IPS DF 4.7 (cell line): ENCODE data around the gene NFASC.

ENCODE experiments used
- DNase-seq: peaks from one replicate; pipeline ENCODE4 v3.0.0-alpha.2; 2013; ENCODE audit warnings: low spot score; ENCODE audit errors: extremely low read depth

NFASC gene

DNA sequence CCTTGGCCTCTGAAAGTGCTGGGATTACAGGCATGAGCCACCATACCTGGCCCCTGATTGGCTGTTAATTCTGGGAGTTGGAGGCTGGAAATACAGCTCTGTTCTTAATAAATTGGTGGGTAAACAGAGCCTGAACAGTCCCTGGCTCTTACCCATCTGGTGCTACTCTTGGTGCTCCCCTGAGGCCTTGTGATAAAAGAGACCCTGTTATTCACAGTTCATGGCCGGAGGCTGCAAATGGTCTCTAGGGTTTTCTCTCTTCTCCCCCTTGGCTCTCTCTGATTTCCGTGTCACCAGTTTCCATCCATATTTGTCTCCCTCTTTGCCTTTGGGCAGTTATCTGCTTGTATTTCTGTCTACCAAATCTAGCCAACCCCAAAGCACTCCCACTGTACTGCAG, 17.2 kb downstream of the NFASC start:
- DNase-seq, result no peak

DNA sequence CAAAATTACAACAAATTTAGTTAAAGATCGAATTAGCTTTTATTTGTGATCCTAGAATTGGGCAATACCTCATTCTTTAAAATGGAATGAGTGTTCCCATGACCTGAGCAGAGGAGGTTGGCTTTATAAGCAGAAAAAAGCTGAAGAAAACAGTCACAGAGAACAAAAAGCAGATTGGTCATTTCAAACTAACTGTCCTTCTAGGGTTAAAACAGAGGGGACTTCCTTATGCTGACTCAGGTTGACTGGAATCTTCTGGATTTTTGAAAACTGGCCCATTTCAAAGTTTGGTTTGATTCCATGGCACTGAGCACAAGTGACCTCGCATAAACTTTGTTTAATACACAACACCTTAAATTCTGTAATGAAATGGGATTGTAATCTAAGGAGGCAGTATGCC, 17.6 kb downstream of the NFASC start:
- DNase-seq, result no peak

DNA sequence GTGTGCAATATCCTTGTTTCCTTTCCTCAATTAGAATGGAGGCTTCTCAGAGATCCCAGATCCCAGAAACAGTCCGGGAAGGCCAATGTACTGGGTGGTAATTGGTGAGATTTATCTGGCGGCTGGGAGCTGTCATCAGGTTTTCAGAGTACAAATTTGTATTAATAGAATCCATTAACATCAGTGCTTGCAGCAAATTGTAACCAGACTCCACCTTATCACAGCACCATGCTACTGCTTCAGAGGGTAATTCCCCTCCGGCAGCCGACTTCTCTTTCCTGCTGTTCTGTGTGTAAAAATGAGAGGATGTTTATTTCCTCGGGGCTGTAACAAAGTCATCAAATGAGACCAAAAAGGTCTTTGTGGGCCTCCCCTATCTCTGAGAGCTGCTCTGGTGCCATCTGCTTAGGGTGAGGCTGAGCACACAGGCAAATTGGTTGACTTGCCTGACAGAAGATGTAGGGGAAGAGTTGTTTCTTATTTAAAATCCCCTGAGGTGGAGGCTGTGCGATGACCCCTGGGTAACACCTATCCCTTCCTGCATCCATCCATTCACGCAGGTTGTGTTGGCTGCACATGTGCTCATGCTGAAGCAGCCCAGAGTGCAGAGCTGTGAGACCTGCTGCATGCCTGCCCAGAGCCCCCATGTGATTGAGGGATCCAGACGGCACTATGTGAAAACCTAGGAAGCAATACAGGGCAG, 19.2 kb downstream of the NFASC start:
- no peak for DNase-seq

DNA sequence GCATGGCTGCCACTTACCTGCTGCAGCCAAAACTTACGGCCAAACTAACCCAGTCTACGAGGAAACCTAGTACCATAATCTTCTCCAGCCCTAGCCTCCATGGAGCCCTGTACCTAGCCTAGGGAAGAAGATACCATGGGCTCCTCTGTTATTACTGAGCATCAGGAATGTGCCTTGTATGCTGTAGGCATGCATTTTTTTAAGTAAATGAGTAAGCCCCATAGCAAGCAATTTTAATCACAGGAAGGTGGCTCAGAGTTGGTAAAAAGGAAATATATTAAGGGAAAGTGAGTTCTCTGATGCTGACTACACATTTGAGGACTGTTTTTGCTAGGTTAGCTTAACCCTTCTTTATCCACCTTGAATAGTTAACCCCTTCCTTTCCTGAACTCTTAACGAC, 21.2 kb downstream of the NFASC start:
- DNase-seq, result no peak

DNA sequence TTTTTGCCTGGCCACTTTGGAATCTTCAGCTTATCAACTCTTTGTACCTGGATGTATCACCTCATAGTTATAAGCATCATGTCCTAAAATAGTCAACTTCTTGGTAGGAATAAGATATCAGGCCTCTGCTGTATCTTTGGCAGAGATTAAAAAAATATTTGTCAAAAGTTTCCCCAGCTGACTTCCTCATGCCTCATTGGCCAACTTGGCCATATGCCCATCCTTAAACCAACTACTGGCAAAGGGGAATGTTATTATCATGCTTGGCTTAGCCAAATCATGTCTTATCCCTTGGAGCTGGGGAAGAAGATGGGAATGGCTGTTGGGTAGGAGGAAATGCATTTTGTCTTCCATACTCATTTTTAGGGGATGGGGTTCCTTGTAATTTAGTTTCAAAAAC, 23.4 kb downstream of the NFASC start:
- DNase-seq, result no peak

DNA sequence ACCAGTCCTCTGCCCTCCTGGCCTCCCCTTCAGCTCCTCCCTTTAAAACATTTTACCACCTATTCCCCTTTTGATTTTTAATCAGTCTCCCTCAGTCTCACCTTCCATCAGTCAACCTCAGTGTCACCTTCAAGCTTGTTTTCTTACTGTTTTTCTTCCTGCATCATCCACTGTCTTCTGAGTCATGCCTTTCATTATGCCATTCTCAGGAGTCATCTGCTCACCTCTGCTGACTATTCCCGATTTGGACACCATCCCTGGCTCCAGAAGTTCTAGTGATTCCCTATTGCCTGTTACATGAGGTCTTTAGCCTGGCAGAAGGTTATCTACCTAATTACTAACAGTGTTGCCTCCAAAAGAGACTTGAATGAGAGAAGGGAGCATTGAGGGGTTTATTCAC, 23.9 kb downstream of the NFASC start:
- DNase-seq, result no peak

DNA sequence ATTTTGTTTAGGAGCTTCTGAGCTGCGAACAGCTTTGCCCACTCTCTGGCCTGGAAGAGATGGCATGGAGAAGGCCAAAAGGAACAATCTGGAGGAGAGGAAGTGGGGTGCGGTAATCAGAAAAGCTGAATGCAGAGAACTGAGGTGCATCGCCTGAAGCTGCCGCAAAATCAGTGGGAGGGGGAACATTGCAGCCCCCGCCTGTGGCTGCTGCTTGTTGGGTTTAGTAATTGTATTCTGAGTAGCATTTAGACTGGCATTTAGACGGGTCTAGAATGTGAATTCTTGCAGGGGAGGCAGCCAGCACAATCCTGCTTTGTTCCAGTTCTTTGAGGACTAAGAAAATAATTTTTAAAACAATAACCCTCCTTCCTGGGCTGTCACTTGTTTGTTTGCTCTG, 25.4 kb downstream of the NFASC start:
- no peak for DNase-seq

DNA sequence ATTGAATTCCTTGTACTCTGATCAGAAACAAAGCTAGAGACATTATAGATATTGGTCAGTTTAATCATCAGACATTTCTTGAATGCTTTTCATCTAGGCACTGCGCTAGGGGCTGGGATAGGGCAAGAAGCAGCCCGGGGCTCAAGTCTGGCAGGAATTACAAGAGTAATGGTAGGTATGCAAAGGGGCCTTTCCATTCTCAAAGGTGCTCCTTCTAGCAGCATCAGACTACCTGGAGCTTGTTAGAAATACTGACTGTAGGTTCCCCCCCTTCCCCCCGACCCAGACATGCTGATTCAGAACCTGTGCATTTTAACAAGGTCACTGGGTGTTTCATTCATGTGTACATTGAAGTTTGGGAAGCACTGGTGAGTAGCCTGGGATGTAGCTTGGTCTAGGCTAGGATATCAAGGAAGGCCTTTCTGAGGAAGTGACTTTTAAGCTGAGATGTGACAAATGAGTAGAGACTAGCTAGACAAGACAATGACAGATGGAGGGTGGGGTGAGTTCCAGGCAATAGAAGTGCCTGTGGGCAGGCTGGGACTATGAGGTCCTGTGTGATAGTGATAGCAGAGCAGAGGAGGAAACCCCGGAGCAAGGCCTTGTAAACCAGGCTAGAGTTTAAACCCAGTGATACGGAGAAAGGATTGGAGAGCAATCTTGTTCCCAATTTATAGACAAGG, 26.3 kb downstream of the NFASC start:
- no peak for DNase-seq

DNA sequence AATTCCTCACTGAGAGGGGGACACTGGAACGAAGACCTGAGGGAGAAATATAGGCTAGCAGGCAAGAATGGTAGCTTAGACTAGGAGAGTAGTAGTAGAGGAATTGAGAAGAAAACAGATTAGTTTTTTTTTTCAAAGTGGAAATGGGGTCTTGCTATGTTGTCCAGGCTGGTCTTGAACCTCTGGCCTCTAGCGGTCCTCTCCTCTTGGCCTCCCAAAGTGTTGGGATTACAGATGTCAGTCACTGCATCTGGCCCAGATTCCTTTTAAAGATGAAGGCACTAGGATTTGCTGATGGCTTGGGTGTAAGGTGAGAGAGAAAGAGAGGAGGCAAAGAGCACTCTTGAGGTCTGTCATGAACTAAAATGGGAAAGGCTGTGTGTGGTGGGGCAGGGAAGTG, 30.1 kb downstream of the NFASC start:
- no peak for DNase-seq

DNA sequence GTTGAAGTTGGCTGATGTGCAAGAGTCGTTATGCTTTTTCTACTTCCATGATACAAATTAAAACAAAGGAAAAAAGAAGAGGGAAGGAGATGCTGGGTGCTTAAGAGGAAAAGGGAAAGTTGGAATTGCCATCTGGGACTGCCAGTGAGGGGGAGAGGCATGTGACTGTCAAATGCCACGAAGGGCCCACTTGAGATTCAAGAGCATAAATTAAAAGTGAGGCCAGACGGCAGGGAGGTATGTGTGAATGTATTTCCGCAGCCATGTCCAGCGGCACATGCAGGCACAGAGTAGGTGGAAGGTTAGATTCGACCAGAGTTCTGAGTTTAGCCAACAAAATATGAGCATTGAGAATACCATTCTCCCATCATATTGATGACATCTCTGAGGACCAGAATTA, 32.0 kb downstream of the NFASC start:
- DNase-seq, result no peak

DNA sequence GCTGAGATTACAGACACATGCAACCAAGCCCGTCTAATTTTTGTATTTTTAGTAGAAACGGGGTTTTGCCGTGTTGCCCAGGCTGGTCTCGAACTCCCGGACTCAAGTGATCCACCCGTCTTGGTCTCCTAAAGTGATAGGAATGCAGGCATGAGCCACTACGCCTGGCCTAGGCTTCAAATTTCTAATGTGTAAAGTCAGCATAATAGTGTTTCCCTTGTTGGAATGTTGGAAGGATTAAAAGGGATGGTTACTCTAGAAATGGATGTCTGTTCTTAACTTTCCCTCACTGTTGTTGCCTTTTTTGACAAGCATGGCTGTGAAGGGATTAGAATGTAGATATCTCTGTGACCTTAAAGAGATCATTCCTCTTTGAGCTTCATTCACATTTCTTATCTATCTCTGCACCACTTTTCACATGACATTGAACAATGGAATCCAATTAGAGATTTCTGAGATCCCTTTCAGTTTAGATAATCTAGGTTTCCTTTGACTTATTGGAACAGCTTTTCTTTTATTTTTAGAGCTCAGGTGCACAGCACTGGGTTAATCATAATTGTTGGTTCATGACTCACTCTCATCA, 33.7 kb downstream of the NFASC start:
- no peak for DNase-seq

DNA sequence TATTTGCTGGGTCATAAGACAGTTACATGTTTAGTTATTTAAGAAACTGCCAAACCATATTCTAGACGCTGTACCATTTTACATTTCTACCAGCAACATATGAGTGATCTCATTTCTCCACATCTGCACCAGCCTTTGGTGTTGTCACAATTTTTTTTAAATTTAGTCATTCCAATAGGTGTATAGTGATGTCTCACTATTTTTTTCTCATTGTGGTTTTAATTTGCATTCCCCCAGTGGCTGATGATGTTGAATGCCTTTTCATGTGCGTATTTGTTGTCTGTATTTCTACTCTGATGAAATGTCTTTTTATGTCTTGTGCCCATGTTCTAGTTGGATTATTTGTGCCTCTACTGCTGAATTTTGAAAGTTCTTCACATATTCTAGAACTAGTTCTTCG, 38.4 kb downstream of the NFASC start:
- DNase-seq, result no peak

DNA sequence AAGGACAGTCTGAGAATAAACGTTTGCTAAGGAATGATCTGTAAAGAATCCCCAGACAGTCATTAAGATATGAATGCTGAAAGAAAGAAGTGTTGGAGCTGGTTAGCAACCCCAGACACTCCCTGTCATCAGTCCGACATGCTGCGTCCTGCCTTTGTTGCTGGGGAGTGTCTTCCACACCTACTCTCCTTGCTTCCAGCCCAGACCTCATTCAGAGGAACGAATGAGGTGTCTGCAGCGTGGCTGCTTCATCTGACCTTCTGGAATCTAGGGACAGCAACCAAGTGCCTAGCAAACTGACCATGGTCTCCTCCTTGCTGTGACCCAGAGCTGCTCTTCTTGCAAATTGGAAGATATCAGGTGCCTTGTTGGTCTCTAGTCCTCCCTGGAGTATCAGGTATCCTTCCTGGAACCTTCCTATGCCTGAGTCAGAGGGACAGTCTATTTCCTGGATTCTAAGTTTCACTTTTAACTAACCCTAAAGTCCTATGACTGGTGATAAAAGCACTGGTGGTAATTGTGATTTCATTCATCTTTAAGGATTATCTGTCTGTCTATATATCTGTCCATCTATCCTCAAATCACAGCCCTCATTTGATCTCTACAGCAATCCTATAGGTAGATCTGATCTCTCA, 45.3 kb downstream of the NFASC start:
- DNase-seq, result no peak

DNA sequence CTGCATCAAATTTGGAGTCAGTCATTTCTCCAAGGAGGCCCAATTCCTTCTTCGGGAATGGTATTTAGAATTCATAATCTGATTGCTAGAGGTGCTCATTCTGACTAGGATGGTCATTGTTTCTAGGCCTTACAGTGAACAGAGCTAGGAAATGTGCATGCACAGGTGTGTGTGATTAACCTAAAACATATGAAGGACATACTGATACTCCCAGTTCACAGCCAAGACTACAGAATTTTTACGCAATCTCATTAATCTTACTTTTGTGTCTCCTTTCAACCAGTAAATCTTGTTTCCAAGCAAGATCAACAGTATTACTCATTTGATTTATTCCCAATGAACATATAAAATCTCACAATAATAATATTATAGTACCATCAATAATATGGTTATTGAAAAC, 47.1 kb downstream of the NFASC start:
- no peak for DNase-seq

DNA sequence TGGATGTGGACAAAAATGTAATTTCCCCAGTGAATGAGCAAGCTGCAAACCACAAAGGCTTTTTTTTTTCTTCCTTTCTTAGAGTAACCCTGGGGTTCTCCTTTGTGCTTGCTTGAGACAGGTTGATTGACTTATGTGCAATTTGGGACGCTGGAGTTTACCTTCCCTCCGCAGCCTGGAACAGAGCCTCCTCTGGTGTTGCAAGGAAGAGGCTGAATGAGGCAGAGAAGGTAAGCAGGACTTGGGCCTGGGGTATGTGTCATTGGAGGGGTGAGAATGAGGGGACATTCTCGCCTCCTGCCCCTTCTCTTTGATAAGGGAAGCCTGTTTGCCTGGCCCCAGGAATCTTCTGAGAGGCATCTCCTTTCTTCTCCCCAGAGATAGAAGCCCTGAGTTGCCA, 49.8 kb downstream of the NFASC start:
- no peak for DNase-seq

DNA sequence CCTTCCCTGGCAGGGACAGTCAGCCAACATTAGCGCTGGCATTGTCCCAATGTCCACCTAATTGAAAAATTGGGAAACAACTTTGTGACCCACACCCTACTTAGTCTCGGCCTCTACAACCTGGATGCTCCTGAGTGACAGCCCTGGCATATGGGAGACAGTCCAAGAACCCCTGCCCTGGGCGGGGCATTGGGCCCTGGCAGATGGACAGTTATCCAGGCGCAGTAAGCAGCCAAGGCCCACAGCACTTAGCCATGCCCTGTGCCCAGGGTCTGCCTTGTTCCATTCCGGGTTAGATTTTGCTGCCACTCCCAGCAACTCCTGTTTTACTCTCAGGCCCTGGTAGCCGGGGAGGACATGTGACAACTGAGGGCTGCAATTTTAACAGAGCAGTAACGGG, 50.3 kb downstream of the NFASC start:
- no peak for DNase-seq

DNA sequence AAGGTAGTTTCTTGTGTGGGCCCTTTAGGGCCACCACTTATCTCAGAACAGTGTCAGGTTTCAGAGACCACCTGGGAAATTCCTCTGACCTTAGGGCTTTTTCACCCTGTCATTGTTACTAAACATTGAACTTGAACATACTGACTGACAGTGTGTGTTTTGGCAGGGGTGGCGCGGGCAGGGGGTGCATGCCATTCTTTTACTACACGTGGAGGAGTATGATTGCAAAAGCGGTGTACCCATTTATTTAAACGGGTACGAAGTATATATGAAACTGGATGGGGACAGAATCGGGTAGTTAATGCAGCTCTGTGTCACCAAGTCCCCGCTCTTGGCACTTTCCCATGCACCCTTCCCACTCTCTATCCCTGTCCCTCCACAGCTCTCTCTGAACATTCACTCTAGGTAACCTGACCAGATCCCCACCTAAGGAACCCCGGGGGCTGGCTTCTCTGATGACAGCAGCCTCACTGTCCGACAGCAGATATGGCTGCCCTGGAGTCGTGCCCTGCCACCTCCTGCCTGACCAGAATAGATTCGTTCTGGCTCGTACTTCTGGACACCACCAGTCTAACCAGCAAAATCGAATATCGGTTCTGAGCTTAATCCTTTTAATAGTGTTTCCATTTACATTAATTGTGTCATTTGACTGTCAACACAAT, 51.3 kb downstream of the NFASC start:
- no peak for DNase-seq

DNA sequence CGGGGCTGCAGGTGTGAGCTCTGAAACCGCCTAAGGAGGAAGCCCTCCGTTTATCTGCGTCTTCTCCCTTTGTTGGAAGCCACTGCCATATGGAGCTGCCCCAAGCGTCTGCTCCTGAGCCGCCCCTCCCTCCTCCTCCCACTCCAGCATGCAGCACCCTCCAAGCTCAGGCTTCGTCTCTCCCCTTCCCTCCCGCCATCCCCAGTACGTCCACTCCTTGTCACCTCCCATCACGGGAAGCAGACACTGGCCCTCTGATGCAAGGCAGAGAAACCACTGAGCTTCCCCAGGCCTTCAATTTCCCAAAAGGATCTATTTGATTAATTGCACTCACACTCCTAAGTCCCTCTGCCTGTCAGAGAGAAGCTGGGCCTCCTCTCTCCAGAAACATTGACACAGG, 52.5 kb downstream of the NFASC start:
- DNase-seq, result no peak

DNA sequence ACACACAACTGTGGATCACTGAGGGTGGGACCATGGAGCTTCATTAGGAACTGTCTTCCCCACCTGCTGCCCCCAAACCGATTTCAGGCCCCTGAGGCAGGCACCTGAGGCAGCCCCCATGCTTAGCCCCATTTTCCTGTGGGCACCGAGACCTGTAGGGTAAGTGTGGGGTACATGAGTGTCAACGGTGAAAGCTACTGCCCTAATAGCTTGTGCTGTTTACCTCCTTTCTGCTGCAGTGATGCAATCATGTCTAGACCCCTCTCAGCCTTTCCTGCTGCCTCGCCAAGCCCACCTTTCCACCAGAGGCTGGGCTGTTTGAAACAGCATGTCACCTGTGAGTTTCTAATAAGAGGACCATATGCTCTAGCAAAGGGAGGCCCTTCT, 53.0 kb downstream of the NFASC start:
- DNase-seq, result no peak

DNA sequence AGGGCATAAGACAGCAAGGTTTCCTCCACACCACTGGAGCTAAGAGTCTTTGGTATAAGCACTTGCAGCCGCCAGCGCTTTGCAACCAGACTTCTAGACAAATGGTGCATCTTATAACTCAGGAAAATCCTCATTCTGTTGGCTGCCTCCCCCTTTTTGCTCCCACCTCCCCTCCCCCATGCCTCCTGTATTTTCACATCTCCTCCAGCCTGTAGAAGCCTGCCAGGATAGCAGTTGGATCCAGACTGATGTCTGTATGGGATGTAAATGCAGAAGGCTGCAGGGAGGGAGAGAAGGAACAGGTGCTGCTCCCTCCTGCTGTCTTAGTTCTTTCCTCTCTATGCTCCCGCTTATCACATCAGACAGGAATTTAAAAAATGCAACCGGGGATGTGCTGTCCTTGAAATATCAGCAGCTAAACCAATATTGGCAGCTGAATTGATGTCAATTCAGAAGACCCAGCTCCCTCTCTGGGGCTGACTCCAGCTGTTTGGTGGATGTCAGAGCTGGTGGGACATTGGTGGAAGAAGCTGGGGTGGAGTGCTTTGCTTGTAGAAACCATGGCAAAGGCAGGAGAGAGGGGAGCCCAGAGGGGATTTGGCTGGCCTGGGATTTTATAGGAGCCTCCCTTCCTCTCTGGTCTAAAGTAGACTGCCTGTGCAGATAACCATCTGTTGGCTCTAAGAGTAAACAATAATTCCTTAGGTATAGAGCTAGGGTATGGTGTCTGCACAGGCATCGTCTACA, 53.5 kb downstream of the NFASC start:
- peak; percentile 87 for DNase-seq

DNA sequence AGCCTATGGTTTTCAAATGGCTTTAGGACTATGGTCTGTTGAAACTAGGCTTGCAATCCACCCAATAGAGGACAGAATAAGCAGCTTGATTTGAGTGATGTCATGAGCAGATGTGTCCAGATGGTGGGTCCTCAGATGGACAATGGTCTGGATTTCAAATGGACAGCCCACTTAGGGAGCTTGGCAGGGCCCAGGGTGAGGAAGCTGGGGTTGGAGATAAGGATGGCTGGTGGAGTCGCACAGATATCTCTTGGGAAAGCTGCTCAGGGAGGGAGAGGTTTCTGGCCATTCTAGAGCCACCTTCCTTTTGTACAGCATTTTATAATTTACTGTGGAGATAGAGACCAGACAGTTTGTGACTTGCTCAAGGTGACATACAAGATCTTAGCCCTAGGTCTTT, 55.0 kb downstream of the NFASC start:
- no peak for DNase-seq
